HCEC 1CT (cell line): Measurements from ENCODE around the gene B4GALNT4.
"Not testable (repeated sequence)": the region's sequence is repeated elsewhere in the genome, so short reads cannot be mapped to it uniquely, and the experiment has no call there.

Experiments used
- DNase-seq: peaks from one replicate; pipeline ENCODE4 v3.0.0-alpha.2; 2017

B4GALNT4 gene

GRCh38 chr11:376531-377173 lies 7.4 kb downstream of the B4GALNT4 start:
- DNase-seq = no peak

GRCh38 chr11:377174-377865 lies 8.0 kb downstream of the B4GALNT4 start:
- no peak for DNase-seq

DNA sequence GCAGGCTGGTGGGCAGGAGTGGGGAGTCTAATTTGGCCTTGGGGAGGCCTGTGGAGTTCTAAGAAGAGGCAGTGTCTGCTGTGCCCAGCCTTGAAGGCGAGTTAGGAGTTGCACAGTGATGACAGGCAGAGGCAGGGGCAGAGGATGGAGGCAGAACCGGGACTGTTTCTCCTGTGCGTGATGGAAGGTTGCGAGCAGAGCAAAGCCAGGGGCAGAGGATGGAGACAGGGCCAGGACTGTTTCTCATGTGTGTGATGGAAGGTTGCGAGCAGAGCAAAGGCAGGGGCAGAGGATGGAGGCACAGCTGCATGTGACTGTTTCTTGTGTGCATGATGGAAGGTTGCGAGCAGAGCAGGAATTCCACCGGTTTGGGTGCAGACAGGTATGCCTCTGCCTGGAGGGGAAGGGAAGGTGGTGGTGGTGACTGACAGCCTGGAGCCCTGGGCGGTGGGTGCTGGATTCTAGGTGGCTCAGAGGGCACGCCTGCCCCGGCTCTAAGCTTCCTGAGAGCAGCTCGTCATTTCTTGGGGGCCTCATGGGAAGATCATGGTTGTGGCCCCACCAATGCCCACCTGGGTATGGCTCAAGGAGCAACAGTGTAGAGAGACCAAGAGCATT lies 8.7 kb downstream of the B4GALNT4 start:
- DNase-seq = no peak

- DNase-seq = no peak
Observed at GRCh38 chr11:379205-380094, 10.2 kb downstream of the B4GALNT4 start.

GRCh38 chr11:380095-380480 lies 10.8 kb downstream of the B4GALNT4 start:
- no peak for DNase-seq

- DNase-seq = no peak
Observed at GRCh38 chr11:380491-380890, 11.2 kb downstream of the B4GALNT4 start.

DNA sequence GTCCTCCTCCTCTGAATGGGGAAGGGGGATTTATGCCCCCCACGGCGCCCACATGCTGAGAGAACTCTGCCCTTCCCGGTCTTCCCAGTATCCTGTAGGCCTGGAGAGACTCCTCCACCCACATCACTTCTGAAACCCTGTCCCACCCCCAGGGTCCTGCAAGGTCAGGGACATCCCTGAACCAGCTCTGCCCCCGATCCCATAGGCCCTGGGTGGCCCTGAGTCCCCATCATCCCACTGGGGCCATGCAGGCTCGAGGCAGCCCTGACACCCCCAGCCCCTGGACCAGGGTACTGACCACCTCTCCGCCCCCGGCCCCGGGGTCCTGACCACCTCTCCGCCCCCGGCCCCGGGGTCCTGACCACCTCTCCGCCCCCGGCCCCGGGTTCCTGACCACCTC lies 11.7 kb downstream of the B4GALNT4 start:
- DNase-seq = no peak

DNA sequence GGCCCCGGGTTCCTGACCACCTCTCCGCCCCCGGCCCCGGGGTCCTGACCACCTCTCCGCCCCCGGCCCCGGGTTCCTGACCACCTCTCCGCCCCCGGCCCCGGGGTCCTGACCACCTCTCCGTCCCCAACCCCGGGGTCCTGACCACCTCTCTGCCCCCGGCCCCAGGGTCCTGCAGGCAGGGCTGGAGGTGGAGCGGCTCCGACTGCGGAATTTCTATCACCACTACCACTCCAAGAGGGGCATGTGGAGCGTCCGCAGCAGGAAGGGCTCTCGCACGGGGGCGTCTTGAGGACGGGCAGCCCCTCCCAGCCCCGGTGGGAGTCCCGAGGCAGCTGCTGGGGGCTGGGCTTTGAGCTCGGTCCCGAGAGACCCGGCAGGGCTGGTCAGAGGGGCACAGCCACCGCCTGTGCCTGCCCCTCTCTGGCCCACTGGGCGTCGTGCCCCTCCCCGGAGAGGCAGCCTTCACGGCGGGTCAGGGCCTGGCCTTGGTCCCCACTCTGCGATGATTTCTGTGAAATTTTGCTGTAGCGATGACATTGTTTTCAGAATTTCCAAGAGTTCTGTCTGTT lies 12.3 kb downstream of the B4GALNT4 start:
- DNase-seq = no peak

DNA sequence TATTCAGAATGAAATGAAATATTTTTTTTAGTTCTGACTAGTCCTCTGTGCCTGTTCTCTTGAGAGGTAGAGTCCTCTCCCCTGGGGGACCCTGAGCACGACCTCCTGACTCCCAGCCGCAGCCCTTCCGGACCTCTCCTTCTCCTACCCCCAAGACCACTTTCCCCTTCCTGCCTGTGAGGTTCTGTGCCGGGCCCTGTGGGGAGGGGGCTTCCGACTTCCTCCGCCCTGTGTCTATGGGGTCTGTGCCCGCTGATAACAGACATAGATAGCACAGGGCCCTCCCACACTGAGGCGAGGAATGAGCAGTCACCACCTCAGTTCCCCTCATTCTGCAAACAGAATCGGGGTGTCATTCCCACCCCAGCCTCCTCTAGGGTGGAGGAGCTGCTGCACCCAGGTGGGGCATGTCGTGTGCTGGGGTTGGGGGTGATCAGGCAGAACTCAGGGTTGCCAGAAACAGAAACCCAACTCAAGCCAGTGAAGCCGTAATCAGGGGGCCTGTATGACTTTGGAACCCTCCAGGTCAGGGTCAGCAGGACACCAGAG lies 12.9 kb downstream of the B4GALNT4 start:
- DNase-seq = no peak

GRCh38 chr11:383431-383830 lies 14.1 kb downstream of the B4GALNT4 start:
- no peak for DNase-seq

DNA sequence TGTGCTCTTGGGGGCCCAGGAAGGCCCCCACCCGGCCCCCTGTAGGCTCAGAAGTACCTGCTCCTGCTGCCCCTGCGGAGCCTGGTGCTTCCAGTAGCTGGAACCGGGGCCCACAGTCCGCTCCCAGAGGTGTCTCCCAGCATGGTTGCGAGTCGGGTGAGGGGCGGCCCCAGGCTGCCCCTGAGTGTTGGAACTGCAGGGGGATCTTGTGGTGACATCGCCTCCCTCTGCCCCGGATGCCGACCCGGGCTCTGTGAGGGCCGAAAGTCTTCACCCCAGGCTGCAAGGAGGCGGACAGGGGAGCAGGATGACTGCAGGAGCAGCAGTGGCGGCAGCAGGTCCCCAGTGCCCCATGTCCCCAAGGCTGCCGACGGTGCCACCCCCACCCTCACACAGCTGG lies 15.2 kb downstream of the B4GALNT4 start:
- no peak for DNase-seq

DNA sequence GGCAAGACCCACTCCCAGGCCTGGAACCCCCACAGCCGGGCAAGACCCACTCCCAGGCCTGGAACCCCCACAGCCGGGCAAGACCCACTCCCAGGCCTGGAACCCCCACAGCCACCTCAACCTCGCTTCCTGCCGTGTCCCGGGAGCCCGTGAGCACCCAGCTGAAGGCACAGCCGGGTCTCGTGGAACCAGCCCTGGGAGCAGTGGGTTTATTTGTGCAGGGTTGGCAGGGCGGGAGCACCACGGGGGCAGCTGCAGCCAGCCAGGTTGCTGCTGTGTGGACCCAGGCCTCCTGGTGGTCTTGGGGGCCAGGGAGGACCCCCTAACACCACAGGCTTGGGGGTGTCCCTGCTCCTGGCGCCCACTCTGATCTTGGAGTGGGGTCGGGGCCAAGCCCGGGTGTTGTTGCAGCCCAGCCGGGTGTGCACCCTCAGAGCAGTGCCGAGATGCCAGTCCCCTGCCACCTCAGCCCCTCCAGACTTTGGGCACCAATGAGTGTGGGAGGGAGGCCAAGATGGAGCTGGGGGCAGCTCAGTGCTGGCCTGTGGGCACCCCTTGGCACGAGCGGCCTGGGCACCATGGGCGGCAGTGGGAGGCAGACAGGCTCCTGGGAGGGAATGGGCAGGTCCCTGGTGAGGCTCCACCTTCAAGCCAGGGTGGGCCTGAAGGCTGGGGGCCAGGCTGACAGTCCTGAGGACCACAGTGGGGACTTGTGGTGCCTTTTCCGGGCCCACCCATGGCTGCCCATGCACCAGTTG lies 16.5 kb downstream of the B4GALNT4 start:
- no peak for DNase-seq

GRCh38 chr11:386483-386882 lies 17.2 kb downstream of the B4GALNT4 start:
- DNase-seq = no peak

DNA sequence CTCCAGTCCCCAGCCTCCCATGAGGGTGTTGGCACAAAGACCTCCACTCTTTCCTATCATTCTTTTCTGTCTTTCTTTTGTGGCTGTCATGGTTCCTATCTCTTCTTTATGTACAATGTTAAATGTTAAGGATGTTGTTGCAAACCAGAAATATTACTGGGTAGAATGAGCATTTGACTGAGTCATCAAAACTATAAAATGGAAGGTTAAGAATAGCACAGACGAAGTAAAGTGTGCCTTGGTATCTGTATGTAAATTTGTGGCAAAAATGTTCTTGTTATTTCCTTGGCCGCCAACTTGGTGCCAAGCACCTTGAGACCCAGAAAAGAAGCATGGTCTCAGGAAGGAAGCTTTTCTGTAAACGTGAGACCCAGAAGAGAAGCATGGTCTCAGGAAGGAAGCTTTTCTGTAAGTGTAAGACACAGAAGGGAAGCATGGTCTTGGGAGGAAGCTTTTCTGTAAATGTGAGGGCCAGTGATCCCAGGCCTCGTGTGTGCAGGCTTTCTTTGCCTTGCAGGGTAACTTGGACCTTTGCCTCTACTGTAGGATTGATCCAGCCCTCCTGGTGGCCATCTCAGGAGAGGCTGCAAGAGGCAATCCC lies 18.0 kb downstream of the B4GALNT4 start:
- DNase-seq = no peak

- DNase-seq = not testable (repeated sequence)
Observed at GRCh38 chr11:389369-389768, 20.1 kb downstream of the B4GALNT4 start.

GRCh38 chr11:390175-390574 lies 20.9 kb downstream of the B4GALNT4 start:
- DNase-seq = no peak

- no peak for DNase-seq
Observed at GRCh38 chr11:391117-392017, 22.1 kb downstream of the B4GALNT4 start.

- no peak for DNase-seq
Observed at GRCh38 chr11:392102-392777, 22.9 kb downstream of the B4GALNT4 start.

DNA sequence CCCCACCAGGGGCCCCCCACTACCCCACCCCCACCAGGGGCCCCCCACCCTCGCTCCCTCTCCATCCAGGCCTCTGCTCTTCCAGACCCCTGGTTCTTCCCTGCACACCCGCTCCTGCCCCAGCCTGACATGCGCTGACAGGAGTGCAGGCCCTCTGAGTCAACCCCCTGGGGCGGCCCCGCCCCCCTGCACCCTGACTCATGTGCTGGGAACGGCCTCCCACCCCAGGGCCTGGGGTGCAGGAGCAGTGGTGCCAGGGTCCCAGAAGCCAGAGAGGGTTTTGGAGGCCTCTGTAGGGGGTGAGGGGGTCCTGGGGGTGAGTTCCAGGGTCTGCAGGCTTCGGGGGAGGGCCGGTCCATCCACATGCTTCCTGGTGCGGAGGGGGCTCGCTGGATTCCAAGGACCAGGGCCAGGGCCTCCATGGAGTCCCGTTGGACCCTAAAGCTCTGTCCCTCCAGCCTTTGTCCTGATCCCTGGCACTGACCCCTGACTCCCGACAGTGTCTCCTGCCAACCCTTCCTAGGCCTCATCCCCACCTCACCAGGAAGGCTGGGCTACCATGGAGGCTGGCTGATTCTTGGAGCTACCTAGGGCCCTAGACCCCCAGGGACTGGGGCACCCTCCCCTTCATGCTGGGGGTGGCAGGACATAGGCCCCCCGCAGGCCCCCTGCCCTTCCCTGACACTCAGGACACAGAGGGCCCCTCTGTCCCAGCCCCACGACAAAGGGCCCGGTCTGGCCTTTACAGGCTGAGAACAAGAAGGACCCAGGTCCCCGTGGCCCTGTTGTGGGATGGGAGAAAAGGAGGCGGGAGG lies 24.1 kb downstream of the B4GALNT4 start:
- DNase-seq = peak; percentile 75
